22Rv1 (cell line): ENCODE measurements around the gene CD99.

ENCODE experiments used
- ZFX ChIP-seq: fragments of 450-650 bp; IDR thresholded peaks from 2 replicates; pipeline ENCODE4 v1.6.1; 2017; ENCODE audit warnings: antibody characterized with exemption, borderline replicate concordance
- TF ChIP-seq, protein P1 (sequence below): fragments of 450-650 bp; IDR thresholded peaks from 2 replicates; pipeline ENCODE4 v1.5.1; 2017; ENCODE audit warnings: mild to moderate bottlenecking

- TF ChIP-seq, protein P1, sequence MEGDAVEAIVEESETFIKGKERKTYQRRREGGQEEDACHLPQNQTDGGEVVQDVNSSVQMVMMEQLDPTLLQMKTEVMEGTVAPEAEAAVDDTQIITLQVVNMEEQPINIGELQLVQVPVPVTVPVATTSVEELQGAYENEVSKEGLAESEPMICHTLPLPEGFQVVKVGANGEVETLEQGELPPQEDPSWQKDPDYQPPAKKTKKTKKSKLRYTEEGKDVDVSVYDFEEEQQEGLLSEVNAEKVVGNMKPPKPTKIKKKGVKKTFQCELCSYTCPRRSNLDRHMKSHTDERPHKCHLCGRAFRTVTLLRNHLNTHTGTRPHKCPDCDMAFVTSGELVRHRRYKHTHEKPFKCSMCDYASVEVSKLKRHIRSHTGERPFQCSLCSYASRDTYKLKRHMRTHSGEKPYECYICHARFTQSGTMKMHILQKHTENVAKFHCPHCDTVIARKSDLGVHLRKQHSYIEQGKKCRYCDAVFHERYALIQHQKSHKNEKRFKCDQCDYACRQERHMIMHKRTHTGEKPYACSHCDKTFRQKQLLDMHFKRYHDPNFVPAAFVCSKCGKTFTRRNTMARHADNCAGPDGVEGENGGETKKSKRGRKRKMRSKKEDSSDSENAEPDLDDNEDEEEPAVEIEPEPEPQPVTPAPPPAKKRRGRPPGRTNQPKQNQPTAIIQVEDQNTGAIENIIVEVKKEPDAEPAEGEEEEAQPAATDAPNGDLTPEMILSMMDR, result no peak
- no peak for TF ChIP-seq ZFX
These were observed 39.0 kb upstream of the CD99 start for GRCh38 chrX:2652106-2652505.
